ENCODE measurements around the gene MTFR1L. TPM values are rescaled to one million over a fixed set of nuclear protein-coding genes. Genes with fewer than 3 reads are reported as not detected.

The MTFR1L gene
- total and polyA plus RNA-seq, 11 donors = 123 to 319 (median 213) TPM

DNA sequence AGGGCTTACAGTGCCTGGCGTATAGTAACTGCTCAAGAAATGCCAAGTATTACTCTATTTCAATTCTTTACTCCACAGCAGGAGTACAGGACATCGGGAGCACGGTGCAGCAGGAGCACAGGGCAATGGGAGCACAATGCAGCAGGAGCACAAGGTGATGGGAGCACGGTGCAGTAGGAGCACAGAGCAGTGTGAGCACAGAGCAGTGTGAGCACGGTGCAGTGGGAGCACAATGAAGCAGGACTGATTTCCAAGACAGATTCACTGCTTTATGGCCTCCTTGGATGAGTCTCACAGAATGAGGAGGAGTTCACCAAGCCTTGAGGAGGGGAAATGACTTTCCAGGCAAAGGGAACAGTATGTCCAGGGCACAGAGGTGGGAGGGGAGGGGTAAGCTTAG lies 60.8 kb downstream of the MTFR1L start:
- Histone ChIP-seq H3K36me3 (no peaks in the 10 kb centered on the region), H3K4me3 (no peak overlapping the region), H3K27ac (no peak overlapping the region), H3K9me3 (no peaks in the 10 kb centered on the region), H3K27me3 (no peaks in the 10 kb centered on the region), H3K4me1 (peaks cover 0 to 8% (median 0%) of the 10 kb centered on the region in 12 donors)
- intact Hi-C loops (cut with DNase I) = no loop called here
- ATAC-seq = no peak
- DNase-seq = no peak
- TF ChIP-seq, protein P1, sequence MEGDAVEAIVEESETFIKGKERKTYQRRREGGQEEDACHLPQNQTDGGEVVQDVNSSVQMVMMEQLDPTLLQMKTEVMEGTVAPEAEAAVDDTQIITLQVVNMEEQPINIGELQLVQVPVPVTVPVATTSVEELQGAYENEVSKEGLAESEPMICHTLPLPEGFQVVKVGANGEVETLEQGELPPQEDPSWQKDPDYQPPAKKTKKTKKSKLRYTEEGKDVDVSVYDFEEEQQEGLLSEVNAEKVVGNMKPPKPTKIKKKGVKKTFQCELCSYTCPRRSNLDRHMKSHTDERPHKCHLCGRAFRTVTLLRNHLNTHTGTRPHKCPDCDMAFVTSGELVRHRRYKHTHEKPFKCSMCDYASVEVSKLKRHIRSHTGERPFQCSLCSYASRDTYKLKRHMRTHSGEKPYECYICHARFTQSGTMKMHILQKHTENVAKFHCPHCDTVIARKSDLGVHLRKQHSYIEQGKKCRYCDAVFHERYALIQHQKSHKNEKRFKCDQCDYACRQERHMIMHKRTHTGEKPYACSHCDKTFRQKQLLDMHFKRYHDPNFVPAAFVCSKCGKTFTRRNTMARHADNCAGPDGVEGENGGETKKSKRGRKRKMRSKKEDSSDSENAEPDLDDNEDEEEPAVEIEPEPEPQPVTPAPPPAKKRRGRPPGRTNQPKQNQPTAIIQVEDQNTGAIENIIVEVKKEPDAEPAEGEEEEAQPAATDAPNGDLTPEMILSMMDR (IDR thresholded peaks at IDR 0.05) = no peak
- no peak for TF ChIP-seq POLR2A (IDR thresholded peaks at IDR 0.05)
- 87 to 96% (median 94%) methylated on average over 5 of the region's 5 CpGs for WGBS, 4 donors

DNA sequence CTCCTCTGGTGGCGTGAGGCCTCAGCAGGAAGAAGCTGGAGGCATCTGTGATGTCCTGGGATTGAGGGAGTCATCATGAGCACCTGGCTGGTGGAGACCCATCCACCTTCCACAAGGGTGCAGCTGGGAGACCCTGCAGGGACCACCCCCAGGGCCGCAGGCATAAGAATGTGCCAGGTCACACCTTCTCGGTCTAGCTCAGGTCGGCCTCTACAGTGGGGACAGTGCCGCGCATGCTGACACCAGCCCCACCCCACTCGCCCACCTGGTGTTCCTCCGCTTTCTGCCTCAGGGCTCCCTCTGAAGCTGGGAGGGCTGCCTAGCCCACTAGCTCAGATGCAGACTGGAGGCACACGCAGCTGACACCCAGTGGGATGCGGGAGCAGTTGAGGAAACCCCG lies 61.5 kb downstream of the MTFR1L start:
- Histone ChIP-seq H3K36me3 (no peaks in the 10 kb centered on the region), H3K4me3 (no peak overlapping the region), H3K27me3 (no peaks in the 10 kb centered on the region), H3K4me1 (peaks cover 0 to 1% (median 0%) of the 10 kb centered on the region in 12 donors), H3K27ac (no peak overlapping the region), H3K9me3 (no peaks in the 10 kb centered on the region)
- intact Hi-C loops (cut with DNase I) = no loop called here
- TF ChIP-seq, protein P1 (IDR thresholded peaks at IDR 0.05) = no peak
- no peak for TF ChIP-seq POLR2A (IDR thresholded peaks at IDR 0.05)
- DNase-seq = peak in 1 of 5 donors; percentile 39
- WGBS, 4 donors = 91 to 97% (median 91%) methylated on average over 8 to 11 of the region's 11 CpGs
- ATAC-seq = no peak

Other genes with a start within 250 kb of the MTFR1L start
- gene MAN1C1, start 203.2 kb upstream of the MTFR1L start, total RNA-seq = 10 to 100 TPM; 10.5 to 25.7 (median 14.8) TPM
- 10 to 100 TPM in 1 of 2 donors, 1 to 10 TPM in 1; 7.7 to 10.9 TPM for gene MAN1C1, start 203.2 kb upstream of the MTFR1L start, polyA plus RNA-seq
- gene SELENON, start 19.8 kb upstream of the MTFR1L start, total RNA-seq = 10 to 100 TPM; 39.8 to 92.3 (median 48.5) TPM
- 10 to 100 TPM; 28.9 to 53.2 TPM for gene SELENON, start 19.8 kb upstream of the MTFR1L start, polyA plus RNA-seq
- 1 to 10 TPM in 1 of 9 donors, under 1 TPM in 2, not detected in 6; 0.25 to 1.5 (median 0.27) TPM for gene AUNIP, start 39.5 kb downstream of the MTFR1L start, total RNA-seq
- under 1 TPM in 1 of 2 donors, not detected in 1; 0.19 TPM for gene AUNIP, start 39.5 kb downstream of the MTFR1L start, polyA plus RNA-seq
- 1 to 10 TPM; 1.1 to 5.7 (median 2.1) TPM for gene PAQR7, start 55.8 kb downstream of the MTFR1L start, total RNA-seq
- gene PAQR7, start 55.8 kb downstream of the MTFR1L start, polyA plus RNA-seq = 1 to 10 TPM; 1.3 to 1.7 TPM
- gene STMN1, start 86.5 kb downstream of the MTFR1L start, total RNA-seq = 10 to 100 TPM; 21.1 to 95.2 (median 46.4) TPM
- 10 to 100 TPM; 38.3 to 63.2 TPM for gene STMN1, start 86.5 kb downstream of the MTFR1L start, polyA plus RNA-seq
- gene PAFAH2, start 178.1 kb downstream of the MTFR1L start, total RNA-seq = 10 to 100 TPM in 4 of 9 donors, 1 to 10 TPM in 5; 5.8 to 18.6 (median 9.7) TPM
- 1 to 10 TPM; 5.9 to 7.6 TPM for gene PAFAH2, start 178.1 kb downstream of the MTFR1L start, polyA plus RNA-seq
- 10 to 100 TPM in 2 of 9 donors, 1 to 10 TPM in 7; 1.8 to 17.5 (median 4.1) TPM for gene EXTL1, start 201.8 kb downstream of the MTFR1L start, total RNA-seq
- 1 to 10 TPM; 1.2 to 5.7 TPM for gene EXTL1, start 201.8 kb downstream of the MTFR1L start, polyA plus RNA-seq
- 10 to 100 TPM in 4 of 9 donors, 1 to 10 TPM in 5; 2.9 to 18.0 (median 6.5) TPM for gene SLC30A2, start 226.2 kb downstream of the MTFR1L start, total RNA-seq
- gene SLC30A2, start 226.2 kb downstream of the MTFR1L start, polyA plus RNA-seq = 1 to 10 TPM; 3.4 to 3.7 TPM
- 100 to 1,000 TPM; 136 to 598 (median 196) TPM for gene TRIM63, start 247.7 kb downstream of the MTFR1L start, total RNA-seq
- gene TRIM63, start 247.7 kb downstream of the MTFR1L start, polyA plus RNA-seq = 100 to 1,000 TPM; 277 to 444 TPM

Data from heart left ventricle (tissue), 16 donors.